HG03108 (cell line): ENCODE results near the gene MMP23B.
A peak's percentile ranks its signal among the peaks of the same experiment; 100 is the strongest.
"Not testable (repeated sequence)": the region's sequence is repeated elsewhere in the genome, so short reads cannot be mapped to it uniquely, and the experiment has no call there.

Experiments used
- ATAC-seq: cut with Tn5 transposase; IDR thresholded peaks from one replicate; pipeline ENCODE4 v1.9.1; 2021; ENCODE audit warnings: moderate library complexity; ENCODE audit not compliant: unreplicated experiment

MMP23B gene

DNA sequence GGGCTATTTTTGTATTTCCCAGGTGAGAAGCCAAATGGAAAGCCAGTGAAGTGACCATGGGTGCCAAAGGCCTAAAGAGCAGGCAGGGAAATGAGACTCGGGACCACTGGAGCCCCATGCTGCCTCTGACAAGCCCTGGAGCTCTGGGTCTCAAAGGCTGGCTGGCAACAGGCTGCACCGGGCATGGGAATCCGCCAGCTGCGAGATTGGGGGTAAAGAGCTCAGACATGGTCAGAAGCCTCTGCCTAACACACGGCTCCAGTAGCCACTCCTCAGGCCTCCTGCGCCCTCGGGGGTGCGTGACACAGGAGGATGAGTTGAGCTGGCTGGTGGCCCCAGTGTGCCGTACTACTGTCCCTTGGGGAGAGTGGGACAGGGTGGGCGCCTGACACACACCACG lies 32.3 kb downstream of the MMP23B start:
- not testable (repeated sequence) for ATAC-seq

DNA sequence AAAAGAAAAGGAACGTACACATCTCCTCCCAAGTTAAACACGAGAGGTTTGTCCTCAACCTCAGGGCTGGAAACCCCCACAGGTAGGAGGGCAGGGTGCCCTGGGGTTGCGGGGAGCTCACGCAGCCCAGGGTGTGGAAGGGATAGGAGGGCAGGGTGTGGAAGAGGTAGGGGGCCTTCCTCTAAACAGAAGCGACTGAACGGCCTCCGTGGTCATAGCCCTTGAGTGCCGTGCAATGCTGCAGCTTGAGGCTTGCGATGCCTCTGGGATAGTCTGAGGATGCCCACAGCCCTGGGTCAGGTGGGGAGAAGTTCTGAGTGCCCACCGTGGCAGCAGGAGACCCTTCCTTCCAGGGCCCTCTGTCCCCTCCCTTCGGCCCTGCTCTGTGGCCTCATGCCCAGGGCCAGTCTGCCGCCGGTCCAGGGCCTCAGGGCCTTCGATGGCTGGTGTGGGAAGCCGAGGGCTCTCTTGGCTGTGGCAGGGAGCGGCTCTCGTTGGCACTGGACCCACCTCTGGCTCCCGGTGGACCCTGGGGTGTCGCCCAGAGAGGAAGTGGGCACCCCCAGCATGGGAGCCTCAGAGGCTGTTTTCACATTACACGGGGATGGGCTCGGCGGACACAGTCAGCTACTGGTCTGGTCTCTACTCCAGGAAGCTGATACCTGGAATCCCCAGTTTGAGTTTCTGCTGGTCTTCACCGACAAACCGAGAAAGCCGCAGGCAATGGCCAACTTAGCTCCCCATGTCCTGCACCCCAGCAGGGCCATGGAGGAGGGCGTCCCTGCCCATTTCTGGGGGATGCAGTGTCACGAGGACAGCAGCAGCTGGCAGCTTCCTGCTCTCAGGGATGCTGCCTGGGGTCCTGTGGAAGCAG lies 33.2 kb downstream of the MMP23B start:
- no peak for ATAC-seq

DNA sequence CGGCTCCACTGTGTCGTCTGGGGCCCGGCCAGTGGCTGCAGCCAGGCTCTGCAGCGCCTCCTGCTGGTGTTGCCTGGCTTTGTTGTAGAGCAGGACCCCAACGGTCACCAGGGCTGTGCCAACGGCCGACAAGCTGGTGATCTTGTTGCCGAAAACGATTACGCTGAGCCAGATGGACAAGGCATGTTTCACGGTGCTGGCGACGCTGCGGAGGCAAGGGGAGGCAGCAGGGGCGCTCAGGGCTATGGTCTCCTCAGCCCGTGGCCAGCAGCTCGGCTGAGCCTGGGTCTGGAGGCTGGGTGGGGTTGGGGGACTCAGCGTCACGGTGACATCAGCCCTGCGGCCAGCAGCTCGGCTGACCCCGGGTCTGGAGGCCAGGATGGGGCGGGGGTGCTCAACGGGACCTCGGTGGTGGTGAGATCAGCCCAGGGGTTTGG lies 33.9 kb downstream of the MMP23B start:
- ATAC-seq, result no peak

DNA sequence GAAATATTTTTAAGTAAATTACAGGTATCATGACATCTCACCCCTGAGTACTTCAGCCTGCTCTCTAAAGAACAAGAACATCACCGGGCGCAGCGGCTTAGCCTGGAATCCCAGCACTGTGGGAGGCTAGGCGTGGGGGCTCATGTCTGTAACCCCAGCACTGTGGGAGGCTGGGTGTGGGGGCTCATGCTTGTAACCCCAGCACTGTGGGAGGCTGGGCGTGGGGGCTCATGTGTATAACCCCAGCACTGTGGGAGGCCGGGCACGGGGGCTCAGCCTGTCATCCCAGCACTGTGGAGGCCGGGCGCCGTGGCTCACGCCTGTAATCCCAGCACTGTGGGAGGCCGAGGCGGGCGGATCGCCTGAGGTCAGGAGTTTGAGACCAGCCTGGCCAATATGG lies 34.6 kb downstream of the MMP23B start:
- ATAC-seq, result no peak

DNA sequence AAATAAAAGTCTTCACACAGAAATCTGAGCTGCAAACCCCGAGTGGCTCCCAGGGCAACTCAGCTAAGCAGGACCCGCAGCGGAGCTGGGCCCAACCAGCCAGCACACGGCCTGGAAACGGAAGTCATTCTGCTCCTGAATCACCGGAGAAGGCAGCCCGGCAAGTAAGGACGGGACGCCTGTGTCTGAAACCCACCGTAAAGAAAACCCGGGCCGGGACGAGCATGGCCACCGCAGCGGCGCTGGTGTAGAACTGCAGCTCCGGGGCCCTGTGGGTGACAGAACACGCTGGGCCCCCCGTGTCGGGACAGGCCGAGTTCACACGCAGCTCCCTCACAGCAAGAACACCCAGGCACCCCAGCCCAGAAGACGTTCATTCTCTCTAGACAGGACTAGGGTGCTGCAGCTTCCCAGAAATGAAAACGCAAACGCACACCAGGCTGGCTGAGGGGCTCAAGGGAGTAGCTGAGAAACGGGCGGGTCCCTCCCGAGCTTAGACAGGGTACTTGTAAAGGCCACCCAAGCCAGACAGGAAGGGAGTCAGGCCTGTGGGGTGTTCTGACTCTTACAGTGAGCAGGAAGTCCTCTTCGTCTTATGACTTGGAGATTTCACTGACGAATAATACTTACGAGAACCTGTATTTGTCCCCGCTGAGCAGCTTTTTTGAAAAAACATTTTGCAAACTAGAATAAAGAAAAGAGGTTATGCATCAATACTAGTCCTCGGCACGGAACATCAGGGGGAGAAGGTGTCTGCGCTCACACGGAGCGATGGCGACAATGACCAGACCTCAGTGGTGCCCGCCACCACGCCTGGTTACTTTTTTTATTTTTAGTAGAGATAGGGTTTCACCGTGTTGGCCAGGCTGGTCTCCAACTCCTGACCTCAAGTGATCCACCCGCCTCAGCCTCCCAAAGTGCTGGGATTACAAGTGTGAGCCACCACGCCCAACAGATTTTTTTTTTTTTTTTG lies 37.8 kb downstream of the MMP23B start:
- no peak for ATAC-seq

DNA sequence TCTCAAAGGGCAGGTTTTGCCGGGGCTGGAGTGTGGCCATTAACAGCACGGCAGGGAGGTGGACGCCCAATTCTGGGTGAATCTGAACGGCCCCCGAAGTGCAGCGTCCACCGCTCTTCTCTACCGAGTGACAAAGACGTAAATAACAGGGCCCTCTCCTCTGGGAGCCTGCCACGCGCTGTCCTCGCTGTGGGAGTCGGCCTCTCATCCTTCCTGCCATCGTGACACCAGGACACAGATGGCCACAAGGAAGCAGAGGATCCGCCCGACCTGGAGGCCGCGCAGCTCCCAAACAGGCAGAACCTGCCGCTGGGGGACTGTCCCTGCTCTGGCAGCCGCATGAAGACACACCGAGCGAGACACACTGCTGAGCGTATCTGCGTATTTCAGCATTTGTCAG lies 38.9 kb downstream of the MMP23B start:
- no peak for ATAC-seq

DNA sequence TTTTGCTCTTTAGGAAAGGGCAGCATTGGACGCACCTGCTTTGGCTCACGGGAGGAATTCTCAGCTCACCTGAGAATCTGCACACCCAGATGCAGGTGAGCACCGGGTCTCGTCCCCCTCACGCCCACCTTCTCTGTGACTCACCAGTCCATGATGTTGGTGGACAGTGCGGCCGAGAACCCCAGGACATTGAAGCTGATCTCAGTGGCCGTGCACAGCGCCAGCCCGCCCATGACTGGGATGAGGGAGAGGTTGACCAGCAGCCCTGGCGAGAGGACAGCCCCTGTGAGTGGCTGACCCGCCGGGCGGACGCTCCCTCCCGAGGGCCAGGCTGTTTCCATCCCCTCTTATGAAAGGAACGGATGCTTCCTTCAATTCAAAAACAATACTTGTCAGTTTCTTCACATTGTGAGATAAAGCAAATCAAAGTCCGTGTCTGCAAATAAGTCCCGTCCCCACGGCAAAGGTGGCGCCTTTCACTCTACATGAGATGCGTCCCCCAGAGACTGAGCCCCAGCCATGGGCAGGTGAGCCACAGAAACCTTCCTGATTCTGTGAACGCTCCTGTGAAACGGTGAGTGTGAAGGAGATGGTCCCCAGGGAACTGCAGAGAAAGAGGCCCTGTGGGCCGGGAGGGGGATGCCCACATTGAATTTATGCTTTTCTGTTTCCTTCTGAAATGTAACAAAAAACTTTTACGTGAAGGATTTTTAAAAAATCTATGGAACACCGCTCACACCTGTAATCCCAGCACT lies 39.6 kb downstream of the MMP23B start:
- ATAC-seq, result no peak

DNA sequence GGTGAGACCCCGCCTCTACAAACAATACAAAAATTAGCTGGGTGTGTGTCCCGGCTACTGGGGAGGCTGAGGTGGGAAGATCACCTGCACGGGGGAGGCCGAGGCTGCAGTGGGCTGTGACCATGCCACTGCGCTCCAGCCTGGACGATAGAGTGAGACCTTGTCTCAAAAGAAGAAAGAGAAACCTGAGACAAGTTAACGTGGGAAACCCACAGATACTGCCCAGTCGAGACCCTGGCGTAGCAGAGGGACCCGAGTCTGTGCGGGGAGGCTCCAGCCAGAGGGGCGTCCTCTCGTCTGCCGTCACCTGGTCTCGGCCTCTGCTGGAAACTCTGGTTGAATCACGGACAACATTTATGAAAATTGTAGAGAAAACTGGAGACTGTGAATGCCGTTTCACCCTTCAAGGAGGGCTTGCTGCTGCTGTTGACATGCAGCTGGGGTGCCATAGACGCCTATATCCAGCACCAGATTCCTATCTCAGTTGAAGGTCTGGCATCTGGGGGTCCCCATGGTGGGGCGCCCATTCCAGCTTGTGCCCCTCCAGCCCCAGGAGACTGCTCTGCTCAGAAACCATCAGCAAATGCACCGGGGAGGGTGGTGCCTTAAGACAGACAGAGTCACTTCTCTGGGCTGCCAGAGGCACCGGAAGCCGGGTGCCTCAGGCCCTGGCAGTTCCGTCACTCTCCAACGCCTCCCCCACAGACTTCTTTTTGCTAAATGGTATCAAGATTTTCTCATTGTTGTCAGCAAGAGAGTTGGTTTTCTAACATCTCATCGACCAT lies 40.4 kb downstream of the MMP23B start:
- no peak for ATAC-seq

DNA sequence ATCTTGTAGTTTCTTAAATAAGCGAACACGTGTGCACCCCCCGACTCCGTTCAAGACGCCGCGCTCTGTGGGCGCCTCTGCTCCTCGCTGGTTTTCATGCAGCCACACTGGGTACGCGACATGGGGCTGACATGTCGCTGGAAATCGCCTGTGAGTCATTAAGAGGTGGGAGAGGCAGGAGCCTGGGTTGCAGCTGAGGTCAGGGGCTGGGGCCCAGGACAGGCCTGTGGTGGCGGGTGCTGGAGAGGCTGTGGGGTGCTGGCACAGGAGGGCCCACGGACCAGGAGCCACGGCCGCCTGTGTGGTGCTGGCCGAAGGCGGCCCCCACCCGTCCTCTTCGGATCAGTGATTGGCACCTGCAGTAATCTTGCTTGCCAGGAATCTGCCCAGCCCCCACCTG lies 42.8 kb downstream of the MMP23B start:
- not testable (repeated sequence) for ATAC-seq

DNA sequence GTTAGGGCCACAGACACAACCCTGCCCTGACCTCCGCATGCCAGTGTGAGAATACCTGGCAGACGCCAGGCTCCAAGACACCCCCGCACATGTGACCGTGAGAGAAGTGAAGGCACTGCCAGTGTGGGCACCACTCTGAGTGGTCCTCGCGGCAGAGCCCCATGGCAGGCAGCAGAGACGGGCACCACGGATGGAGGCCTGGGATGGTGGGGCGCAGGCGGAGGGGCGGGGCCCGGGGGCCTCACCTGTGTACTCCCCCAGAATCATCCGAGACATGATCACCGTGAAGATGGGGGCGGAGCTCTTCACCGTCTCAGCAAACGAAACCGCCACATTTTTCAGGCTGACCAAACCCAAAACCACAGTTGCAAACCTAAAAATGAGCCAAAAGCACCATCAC lies 43.2 kb downstream of the MMP23B start:
- ATAC-seq, result not testable (repeated sequence)

DNA sequence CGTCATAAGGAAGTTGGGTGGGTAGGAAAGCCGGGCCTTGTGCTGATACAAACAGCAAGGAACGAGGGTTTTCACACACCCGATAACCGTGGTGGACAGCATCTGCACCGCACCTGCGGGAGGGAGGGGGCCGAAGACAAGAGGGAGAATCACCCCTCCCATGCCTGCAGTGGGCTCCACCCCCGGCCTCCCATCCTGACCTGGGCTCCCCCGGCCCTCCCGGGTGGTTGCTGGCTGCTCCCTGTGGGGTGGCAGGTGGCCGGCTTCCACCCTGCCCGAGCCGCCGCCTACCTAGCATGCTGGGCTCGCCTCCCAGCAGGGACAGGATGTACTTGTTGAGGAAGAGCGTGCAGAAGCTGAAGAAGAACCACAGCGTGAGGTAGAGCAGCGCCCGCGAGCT lies 44.1 kb downstream of the MMP23B start:
- not testable (repeated sequence) for ATAC-seq

DNA sequence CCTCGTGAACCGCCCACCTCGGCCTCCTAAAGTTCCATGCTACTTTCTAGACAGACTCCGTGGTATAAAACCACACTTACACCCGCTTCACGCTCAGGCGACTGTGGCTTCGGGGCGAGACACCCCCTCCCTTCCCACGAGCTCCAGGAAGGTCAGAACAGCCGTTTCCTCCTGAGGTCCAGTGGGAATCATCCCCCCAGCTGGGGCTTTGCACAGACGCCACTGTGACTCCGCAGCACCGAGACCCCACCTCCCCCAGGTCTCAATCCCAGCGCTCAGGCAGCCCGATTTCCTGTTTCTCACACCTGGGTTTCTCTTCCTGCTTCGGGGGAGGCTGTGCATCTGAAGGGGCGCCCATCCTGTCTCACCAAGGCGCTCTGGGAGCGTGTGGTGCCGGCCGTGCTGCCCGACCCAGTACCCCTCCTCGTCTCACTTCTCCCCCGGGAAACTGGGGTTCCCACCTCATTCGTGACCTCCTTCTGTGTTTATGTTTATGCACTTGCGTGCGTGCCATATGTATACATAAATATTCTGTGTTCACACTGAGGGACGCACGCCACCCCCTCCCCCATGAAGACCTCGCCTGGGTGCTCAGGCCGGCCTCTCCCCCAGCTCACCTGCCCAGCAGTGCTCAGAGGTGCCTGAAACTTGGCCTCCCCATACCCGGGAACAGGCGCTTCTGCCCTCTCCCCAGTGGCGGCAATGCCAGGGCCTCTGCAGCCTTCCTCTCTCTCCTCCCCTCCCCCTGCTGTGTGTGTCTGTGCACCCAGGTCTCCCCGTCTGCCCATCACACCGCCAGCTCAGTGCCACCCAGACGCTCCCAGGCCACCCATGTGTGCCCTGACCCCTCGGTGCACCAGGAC lies 46.0 kb downstream of the MMP23B start:
- peak; percentile 75 for ATAC-seq

DNA sequence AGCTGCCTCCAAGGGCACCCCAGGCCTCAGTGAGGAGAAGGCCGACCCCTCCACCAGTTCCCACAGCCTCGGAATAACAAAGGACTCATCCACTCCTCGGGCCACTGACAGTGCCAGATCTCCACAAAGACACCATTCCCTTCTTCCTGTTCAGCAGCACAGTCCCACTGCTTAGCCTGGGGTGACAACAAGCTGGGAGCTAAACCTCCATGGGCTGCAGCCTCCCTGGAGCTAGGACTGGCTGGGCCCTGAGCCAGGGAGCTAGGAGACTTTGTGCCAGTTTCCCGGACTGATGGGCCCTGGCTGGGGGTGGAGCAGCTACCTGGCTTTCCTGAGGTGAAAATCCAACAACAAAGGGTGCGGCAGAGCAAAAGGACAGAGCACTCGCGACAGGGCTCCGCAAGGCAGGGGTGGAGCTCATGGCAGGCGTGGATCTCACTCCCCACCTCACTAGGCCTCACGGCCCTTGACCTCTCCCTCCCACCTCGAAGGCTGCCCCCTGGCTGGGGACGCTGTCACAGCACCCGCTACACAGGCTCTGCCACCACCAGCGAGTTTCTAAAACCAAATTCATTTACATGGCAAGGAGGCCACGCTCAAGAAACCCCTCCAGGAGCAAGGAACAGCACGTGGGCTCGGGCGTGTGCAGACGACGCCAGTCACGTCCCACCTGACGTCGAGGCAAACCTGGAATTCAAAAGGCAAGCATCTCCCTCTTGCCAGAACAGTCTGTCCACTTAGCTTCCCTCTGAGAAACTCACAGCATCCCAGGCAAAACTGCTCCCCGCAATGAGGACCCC lies 46.8 kb downstream of the MMP23B start:
- no peak for ATAC-seq

DNA sequence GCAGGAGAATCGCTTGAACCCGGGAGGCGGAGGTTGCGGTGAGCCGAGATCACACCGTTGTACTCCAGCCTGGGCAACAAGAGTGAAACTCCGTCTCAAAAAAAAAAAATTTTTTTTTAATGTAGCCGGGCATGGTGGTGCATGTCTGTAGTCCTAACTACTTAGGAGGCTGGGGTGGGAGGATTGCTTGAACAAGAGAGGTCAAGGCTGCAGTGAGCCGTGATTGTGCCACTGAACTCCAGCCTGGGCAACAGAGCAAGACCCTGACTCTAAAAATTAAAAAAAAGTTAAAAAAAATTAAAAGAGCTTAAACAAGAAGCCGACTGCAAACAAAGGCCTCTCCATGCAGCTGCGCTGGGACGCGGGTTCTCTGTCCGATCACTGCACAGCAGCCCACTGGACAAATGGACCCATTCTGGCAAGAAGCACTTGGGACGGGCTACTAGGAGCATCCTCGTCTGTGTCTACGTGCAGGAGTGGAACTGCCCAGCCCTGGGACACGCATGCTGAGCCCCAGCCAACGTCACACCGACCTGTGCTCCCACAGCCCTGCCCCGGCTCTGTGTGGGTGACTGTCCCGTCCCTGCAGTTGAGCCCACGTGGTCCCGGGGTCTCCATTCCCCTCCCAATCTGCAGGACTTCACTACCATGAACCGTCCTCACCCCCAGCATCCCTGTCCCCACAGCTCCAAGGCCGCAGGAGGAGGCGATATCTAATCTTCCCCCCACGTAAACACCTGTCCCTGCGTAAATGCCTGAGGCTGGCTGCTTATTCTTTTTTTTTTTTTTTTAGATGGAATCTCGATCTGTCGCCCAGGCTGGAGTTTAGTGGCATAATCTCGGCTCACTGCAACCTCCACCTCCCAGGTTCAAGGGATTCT lies 48.3 kb downstream of the MMP23B start:
- ATAC-seq, result no peak

DNA sequence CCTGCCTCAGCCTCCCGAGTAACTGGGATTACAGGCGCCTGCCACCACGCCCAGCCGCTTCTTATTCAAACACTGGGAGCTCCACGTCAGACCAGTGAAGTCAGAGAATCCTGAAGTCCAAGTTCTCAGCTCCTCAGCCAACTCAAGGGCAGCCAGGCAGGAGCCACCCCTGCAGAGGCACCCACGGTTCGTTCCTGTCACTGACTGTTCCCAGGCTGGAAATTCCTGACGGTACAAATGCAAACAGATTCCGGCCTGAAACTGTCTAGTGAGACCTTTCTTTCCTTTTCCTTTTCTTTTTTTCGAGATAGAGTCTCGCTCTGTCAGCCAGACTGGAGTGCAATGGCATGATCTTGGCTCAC lies 48.9 kb downstream of the MMP23B start:
- no peak for ATAC-seq

DNA sequence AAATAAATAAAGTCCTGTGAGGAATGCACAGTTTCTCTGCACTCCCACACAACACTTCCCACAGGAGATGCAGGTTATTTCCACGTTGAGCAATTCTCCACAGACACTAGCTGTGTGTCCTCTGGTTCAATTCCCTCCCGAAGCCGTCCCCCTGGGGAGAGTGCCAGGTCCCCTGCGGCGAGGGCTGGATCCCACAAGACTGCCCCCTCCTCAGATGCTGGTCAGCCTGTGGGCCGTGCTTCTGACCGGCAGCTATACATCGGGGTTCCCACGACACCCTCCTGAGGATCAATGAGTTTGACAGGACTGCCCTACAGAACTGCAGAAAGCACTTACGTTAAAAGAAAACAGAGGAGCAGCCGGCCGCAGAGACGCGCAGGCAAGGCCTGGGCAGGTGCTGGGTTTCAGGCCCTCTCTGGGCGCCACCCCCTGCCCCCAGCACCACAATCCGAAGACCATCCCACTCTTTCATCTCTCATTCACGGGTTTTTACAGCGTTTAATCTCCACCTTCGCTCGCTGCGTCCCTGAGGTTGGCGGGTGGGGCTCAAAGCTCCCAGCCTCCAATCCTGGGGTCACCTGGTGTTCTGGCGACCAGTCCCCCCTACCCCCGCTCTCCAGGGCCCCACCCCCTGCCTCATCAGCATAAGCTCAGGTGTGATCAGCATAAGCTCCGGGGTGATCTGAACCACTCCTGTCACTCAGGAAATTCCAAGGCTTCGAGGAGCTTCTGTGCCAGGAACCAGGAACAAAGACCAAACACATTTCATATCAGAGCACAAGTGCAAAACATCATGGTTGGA lies 51.3 kb downstream of the MMP23B start:
- ATAC-seq, result no peak
